IMR-90 (cell line): ENCODE data around the gene NANOS1. TPM values are rescaled to one million over a fixed set of nuclear protein-coding genes. Genes with fewer than 3 reads are reported as not detected.

Experiments
- ATAC-seq: fragments of 200-7000 bp; cut with Tn5 transposase; 2 replicates; pipeline ENCODE4 v1.9.1; 2020; ENCODE audit warnings: low read depth, mild to moderate bottlenecking, moderate library complexity
- BruUV-seq: library from RNA; stranded (reverse); fragments of 400-500 nt; replicated peaks from 2 replicates; lab custom pipeline; 2021; lab: Mats Ljungman, UMichigan
- CTCF ChIA-PET: fragments of 300-600 bp; formaldehyde crosslinking; extraction: SDS; loops from one replicate; lab custom pipeline; 2021; ENCODE audit warnings: antibody characterized with exemption; lab: Yijun Ruan, JAX
- POLR2A ChIA-PET: fragments of 300-600 bp; sonication (Branson Sonifier 250); formaldehyde crosslinking; loops from one replicate; lab custom pipeline; 2022; ENCODE audit warnings: antibody characterized with exemption; ENCODE audit not compliant: unreplicated experiment; lab: Charles Lee
- DNase-seq: peaks from one replicate; pipeline ENCODE4 v3.0.0; 2013
- H2AFZ ChIP-seq: replicated peaks from 2 replicates; pipeline ENCODE3; 2013; ENCODE audit warnings: low read length, mild to moderate bottlenecking; ENCODE audit not compliant: poor library complexity
- H2AK5ac ChIP-seq: 2 replicates; pipeline ENCODE4 v1.6.1; 2013; ENCODE audit warnings: low read depth, low read length, inconsistent platforms
- H2AK9ac ChIP-seq: replicated peaks from 2 replicates; pipeline ENCODE3; 2013; ENCODE audit warnings: mild to moderate bottlenecking, low read depth, low read length, moderate library complexity; ENCODE audit not compliant: poor library complexity
- H2BK120ac ChIP-seq: 2 replicates; pipeline ENCODE4 v1.6.1; 2013; ENCODE audit warnings: low read depth, low read length, inconsistent platforms
- H2BK15ac ChIP-seq: 3 replicates; pipeline ENCODE4 v1.6.1; 2013; ENCODE audit warnings: low read depth, low read length, inconsistent platforms
- H2BK20ac ChIP-seq: 2 replicates; pipeline ENCODE4 v1.6.1; 2013; ENCODE audit warnings: low read depth, mild to moderate bottlenecking, inconsistent platforms, low read length, moderate library complexity
- H2BK5ac ChIP-seq: 2 replicates; pipeline ENCODE4 v1.6.1; 2013; ENCODE audit warnings: mild to moderate bottlenecking, low read depth, low read length, inconsistent platforms; ENCODE audit not compliant: poor library complexity, severe bottlenecking
- H3K14ac ChIP-seq: replicated peaks from 2 replicates; pipeline ENCODE4 v1.6.1; 2013; ENCODE audit warnings: low read depth, low read length, inconsistent platforms
- H3K18ac ChIP-seq: 2 replicates; pipeline ENCODE4 v1.6.1; 2013; ENCODE audit warnings: low read depth, low read length, control low read depth
- H3K23ac ChIP-seq: 2 replicates; pipeline ENCODE4 v1.6.1; 2013; ENCODE audit warnings: low read depth, low read length, inconsistent platforms
- H3K27ac ChIP-seq: 2 replicates; pipeline ENCODE4 v1.5.1; 2013; ENCODE audit warnings: mild to moderate bottlenecking, control low read depth, low read length; ENCODE audit not compliant: insufficient read depth
- H3K27me3 ChIP-seq: 2 replicates; pipeline ENCODE4 v1.6.1; 2013; ENCODE audit warnings: low read length; ENCODE audit not compliant: control insufficient read depth, insufficient read depth
- H3K36me3 ChIP-seq: 2 replicates; pipeline ENCODE4 v1.6.1; 2013; ENCODE audit warnings: low read length, mixed read lengths; ENCODE audit not compliant: control insufficient read depth, insufficient read depth
- H3K4ac ChIP-seq: 2 replicates; pipeline ENCODE4 v1.6.1; 2013; ENCODE audit warnings: low read depth, low read length, inconsistent platforms
- H3K4me1 ChIP-seq: 2 replicates; pipeline ENCODE4 v1.6.1; 2013; ENCODE audit warnings: low read length, mixed read lengths; ENCODE audit not compliant: control insufficient read depth, insufficient read depth
- H3K4me2 ChIP-seq: 2 replicates; pipeline ENCODE4 v1.6.1; 2013; ENCODE audit warnings: low read depth, mild to moderate bottlenecking, control low read depth, low read length, moderate library complexity
- H3K4me3 ChIP-seq: 2 replicates; pipeline ENCODE4 v1.5.1; 2013; ENCODE audit warnings: low read depth, mild to moderate bottlenecking, control low read depth, low read length, moderate library complexity; ENCODE audit not compliant: insufficient read depth
- H3K56ac ChIP-seq: 2 replicates; pipeline ENCODE4 v1.6.1; 2013; ENCODE audit warnings: low read length, inconsistent platforms; ENCODE audit not compliant: insufficient read depth; ENCODE audit errors: extremely low read depth
- H3K79me1 ChIP-seq, 2 experiments: 2 replicates each; pipeline ENCODE4 v1.6.1; 2013; ENCODE audit warnings: low read length in 2 of 2, inconsistent platforms in 1 of 2, low read depth in 1 of 2
- H3K9ac ChIP-seq: 2 replicates; pipeline ENCODE4 v1.6.1; 2013; ENCODE audit warnings: low read depth, low read length, control low read depth
- H3K9me1 ChIP-seq: 2 replicates; pipeline ENCODE4 v1.6.1; 2013; ENCODE audit warnings: low read length, inconsistent platforms; ENCODE audit not compliant: insufficient read depth
- H3K9me3 ChIP-seq: 2 replicates; pipeline ENCODE4 v1.6.1; 2013; ENCODE audit warnings: low read length; ENCODE audit not compliant: control insufficient read depth, insufficient read depth
- H4K20me1 ChIP-seq: 2 replicates; pipeline ENCODE4 v1.6.1; 2013; ENCODE audit warnings: low read length, inconsistent platforms; ENCODE audit not compliant: insufficient read depth
- H4K5ac ChIP-seq: 2 replicates; pipeline ENCODE4 v1.6.1; 2013; ENCODE audit warnings: mild to moderate bottlenecking, low read depth, low read length, control low read depth
- H4K8ac ChIP-seq, 2 experiments: 2 replicates each; pipeline ENCODE4 v1.6.1; 2013; ENCODE audit warnings: low read depth in 2 of 2, low read length in 2 of 2, control low read depth in 1 of 2, inconsistent platforms in 1 of 2
- H4K91ac ChIP-seq: 2 replicates; pipeline ENCODE4 v1.6.1; 2013; ENCODE audit warnings: low read depth, low read length, inconsistent platforms; ENCODE audit not compliant: insufficient read depth
- MXI1 ChIP-seq: IDR thresholded peaks from 2 replicates; pipeline ENCODE4 v1.6.1; 2012; ENCODE audit warnings: low read depth, mild to moderate bottlenecking, low read length, moderate library complexity, borderline replicate concordance
- POLR2A ChIP-seq: IDR thresholded peaks from 2 replicates; pipeline ENCODE4 v1.6.1; 2012; ENCODE audit warnings: mild to moderate bottlenecking, low read depth, low read length
- SMC3 ChIP-seq: fragments of 150-350 bp; IDR thresholded peaks from 2 replicates; pipeline ENCODE4 v1.6.1; 2016; ENCODE audit warnings: low read depth, mild to moderate bottlenecking, antibody characterized with exemption, low read length, moderate library complexity
- USF2 ChIP-seq: fragments of 150-350 bp; IDR thresholded peaks from 2 replicates; pipeline ENCODE4 v1.6.1; 2017; ENCODE audit warnings: mild to moderate bottlenecking, antibody characterized with exemption, low read length, low read depth
- WGBS, 2 experiments: methylation state at CpG; one replicate each; pipeline versions ENCODE4 v1.1.5 to v1.1.7; 2013; ENCODE audit warnings: missing lambda C conversion rate in 2 of 2; ENCODE audit not compliant: insufficient read length in 1 of 2; ENCODE audit errors: extremely low coverage in 2 of 2; 5-methylcytosine and 5-hydroxymethylcytosine counted together
- dilution Hi-C: fragments of 300-500 bp; cut with HindIII; formaldehyde crosslinking; loops from one replicate; pipeline ENCODE4 v1.14.3; 2018; ENCODE audit warnings: low sequenced_read_pairs; ENCODE audit not compliant: unreplicated experiment
- in situ Hi-C: fragments of 300-500 bp; cut with MboI; formaldehyde crosslinking; loops from 3 replicates; pipeline ENCODE4 v1.14.3; 2019; ENCODE audit warnings: low sequenced_read_pairs, inconsistent platforms, mixed read lengths
- intact Hi-C: fragments of 100-400 bp; cut with micrococcal nuclease; formaldehyde crosslinking; loops from 2 replicates; pipeline ENCODE4 v1.10.0; 2022
- polyA plus RNA-seq, 3 experiments: library from polyadenylated mRNA; depleted of rRNA; stranded (reverse); fragments of >200 nt; gene quantifications; 2 replicates each; pipeline ENCODE4 v1.2.3, GENCODE V29; 2012; ENCODE audit warnings: low replicate concordance in 1 of 3
- total RNA-seq: library from RNA; depleted of rRNA; stranded (reverse); fragments of >200 nt; gene quantifications from 2 replicates; pipeline ENCODE4 v1.2.3, GENCODE V29; 2012
- TF ChIP-seq, protein P1 (sequence below): conservative IDR thresholded peaks from 2 replicates; pipeline ENCODE4 v1.5.1; 2012; ENCODE audit warnings: mild to moderate bottlenecking, low read depth, low read length, improper control_type of control experiment

Gene NANOS1
- total and polyA plus RNA-seq, 2 of the 4 experiments (the other 2 are of a cell fraction), result under 0.01 to 0.12 TPM

DNA sequence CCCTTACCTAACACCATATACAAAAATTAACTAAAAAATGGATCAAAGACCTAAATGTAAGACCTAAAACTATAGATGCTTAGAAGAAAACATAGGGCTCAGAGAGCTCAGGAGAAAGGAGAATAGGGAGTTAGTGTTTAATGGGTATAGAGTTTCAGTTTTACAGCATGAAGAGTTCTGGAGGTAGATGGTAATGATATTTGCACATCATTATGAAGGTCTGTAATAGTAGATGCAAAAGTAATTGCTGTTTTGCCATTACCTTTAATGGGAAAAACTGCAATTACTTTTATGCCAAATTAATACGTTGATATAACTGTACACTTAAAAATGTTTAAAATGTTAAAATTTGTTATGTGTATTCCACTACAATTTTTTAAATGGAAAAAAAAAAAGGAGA lies 39.2 kb upstream of the NANOS1 start:
- Histone ChIP-seq H3K4me1 (no peaks in the 10 kb centered on the region), H3K27ac (no peak overlapping the region), H2BK15ac (no peak overlapping the region), H3K9me3 (peaks cover 3% of the 10 kb centered on the region), H3K36me3 (no peaks in the 10 kb centered on the region), H3K14ac (no peak overlapping the region), H2AFZ (no peak overlapping the region), H2AK5ac (no peak overlapping the region), H3K4ac (no peak overlapping the region), H4K8ac (no peak overlapping the region), H2BK120ac (no peak overlapping the region), H3K79me1 (no peaks in the 10 kb centered on the region), H3K4me2 (no peak overlapping the region), H3K56ac (no peak overlapping the region), H4K91ac (no peak overlapping the region), H2BK5ac (no peak overlapping the region), H3K23ac (no peak overlapping the region), H3K27me3 (peaks cover 30% of the 10 kb centered on the region), H3K9ac (no peak overlapping the region), H2AK9ac (no peak overlapping the region), H3K4me3 (no peak overlapping the region), H3K9me1 (no peaks in the 10 kb centered on the region), H3K18ac (no peak overlapping the region), H4K5ac (no peak overlapping the region), H2BK20ac (no peak overlapping the region), H4K20me1 (no peaks in the 10 kb centered on the region)
- dilution Hi-C loops, result no loop called here
- DNase-seq (no peak), ATAC-seq (no peak)
- BruUV-seq, result no TSS peak
- ChIA-PET CTCF (no interaction called here), POLR2A (no interaction called here)
- intact Hi-C loops, result no loop called here
- TF ChIP-seq MXI1, result no peak
- TF ChIP-seq SMC3, result no peak
- TF ChIP-seq POLR2A, result no peak
- no peak for TF ChIP-seq USF2
- TF ChIP-seq, protein P1, sequence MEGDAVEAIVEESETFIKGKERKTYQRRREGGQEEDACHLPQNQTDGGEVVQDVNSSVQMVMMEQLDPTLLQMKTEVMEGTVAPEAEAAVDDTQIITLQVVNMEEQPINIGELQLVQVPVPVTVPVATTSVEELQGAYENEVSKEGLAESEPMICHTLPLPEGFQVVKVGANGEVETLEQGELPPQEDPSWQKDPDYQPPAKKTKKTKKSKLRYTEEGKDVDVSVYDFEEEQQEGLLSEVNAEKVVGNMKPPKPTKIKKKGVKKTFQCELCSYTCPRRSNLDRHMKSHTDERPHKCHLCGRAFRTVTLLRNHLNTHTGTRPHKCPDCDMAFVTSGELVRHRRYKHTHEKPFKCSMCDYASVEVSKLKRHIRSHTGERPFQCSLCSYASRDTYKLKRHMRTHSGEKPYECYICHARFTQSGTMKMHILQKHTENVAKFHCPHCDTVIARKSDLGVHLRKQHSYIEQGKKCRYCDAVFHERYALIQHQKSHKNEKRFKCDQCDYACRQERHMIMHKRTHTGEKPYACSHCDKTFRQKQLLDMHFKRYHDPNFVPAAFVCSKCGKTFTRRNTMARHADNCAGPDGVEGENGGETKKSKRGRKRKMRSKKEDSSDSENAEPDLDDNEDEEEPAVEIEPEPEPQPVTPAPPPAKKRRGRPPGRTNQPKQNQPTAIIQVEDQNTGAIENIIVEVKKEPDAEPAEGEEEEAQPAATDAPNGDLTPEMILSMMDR, result no peak
- in situ Hi-C loops, result no loop called here
- WGBS, 2 experiments, result no CpG with 5 or more reads among the region's 1 CpG
